CD4-positive, CD25-positive, alpha-beta regulatory T cell (primary cell): ENCODE data around the gene SLC25A19. TPM values are rescaled to one million over a fixed set of nuclear protein-coding genes. Genes with fewer than 3 reads are reported as not detected.

Experiments
- ATAC-seq, 2 donors: fragments of 150-1000 bp; cut with Tn5 transposase; one replicate each; pipeline ENCODE4 v1.10.0; 2021; ENCODE audit warnings: low read depth in 2 of 2, moderate number of reproducible peaks in 2 of 2, moderate library complexity in 1 of 2
- DNase-seq, 3 donors: peaks; one replicate each; pipeline versions ENCODE4 v3.0.0 to v3.0.0-alpha.2; 2012 to 2022; ENCODE audit warnings: mixed read lengths in 1 of 3
- H3K27ac ChIP-seq: one replicate; pipeline ENCODE4 v1.7.0; 2013; ENCODE audit warnings: mild to moderate bottlenecking, low read length; ENCODE audit not compliant: insufficient read depth, poor library complexity, severe bottlenecking
- H3K27me3 ChIP-seq: one replicate; pipeline ENCODE4 v1.7.0; 2013; ENCODE audit warnings: low read length; ENCODE audit not compliant: control insufficient read depth, insufficient read depth
- H3K36me3 ChIP-seq: one replicate; pipeline ENCODE4 v1.7.0; 2013; ENCODE audit warnings: mild to moderate bottlenecking, low read length, moderate library complexity; ENCODE audit not compliant: control insufficient read depth, insufficient read depth
- H3K4me1 ChIP-seq: 2 replicates; pipeline ENCODE4 v1.7.0; 2013; ENCODE audit warnings: mild to moderate bottlenecking, low read length; ENCODE audit not compliant: insufficient read depth, control insufficient read depth, poor library complexity, severe bottlenecking
- H3K4me3 ChIP-seq: one replicate; pipeline ENCODE4 v1.7.0; 2013; ENCODE audit warnings: low read depth, mild to moderate bottlenecking, low read length, moderate library complexity
- H3K9me3 ChIP-seq, 2 experiments: 1 replicate in 1 of 2; 2 replicates in 1 of 2; pipeline ENCODE4 v1.7.0; 2013; ENCODE audit warnings: low read length in 2 of 2, mild to moderate bottlenecking in 1 of 2, moderate library complexity in 1 of 2; ENCODE audit not compliant: control insufficient read depth in 2 of 2
- H3K27ac Mint-ChIP-seq, 3 donors: one replicate each; pipeline ENCODE4 v1.8.0; 2020 to 2022; ENCODE audit warnings: mild to moderate bottlenecking in 3 of 3, mixed read lengths in 3 of 3, moderate library complexity in 2 of 3
- H3K27me3 Mint-ChIP-seq: one replicate; pipeline ENCODE4 v1.8.0; 2022; ENCODE audit warnings: mild to moderate bottlenecking, mixed read lengths
- H3K36me3 Mint-ChIP-seq: one replicate; pipeline ENCODE4 v1.8.0; 2020; ENCODE audit warnings: mixed read lengths
- H3K4me1 Mint-ChIP-seq, 4 donors: one replicate each; pipeline ENCODE4 v1.8.0; 2020 to 2022; ENCODE audit warnings: mixed read lengths in 4 of 4, mild to moderate bottlenecking in 1 of 4
- H3K4me3 Mint-ChIP-seq, 4 donors: one replicate each; pipeline ENCODE4 v1.8.0; 2020 to 2022; ENCODE audit warnings: mild to moderate bottlenecking in 4 of 4, mixed read lengths in 4 of 4, moderate library complexity in 3 of 4
- H3K9me3 Mint-ChIP-seq, 7 donors: one replicate each; pipeline ENCODE4 v1.8.0; 2020 to 2022; ENCODE audit warnings: mixed read lengths in 7 of 7, mild to moderate bottlenecking in 3 of 7, moderate library complexity in 2 of 7
- polyA plus RNA-seq, 4 donors: library from polyadenylated mRNA; unstranded; fragments of 300-500 nt; fragmentation: Illumina TruSeq; gene quantifications; one replicate each; pipeline ENCODE4 v1.2.3, GENCODE V29; 2021
- total RNA-seq: library from RNA; stranded (reverse); gene quantifications from one replicate; pipeline ENCODE4 v1.2.3, GENCODE V29; 2022

Gene SLC25A19
- total and polyA plus RNA-seq, 5 donors from 2014 or later: 15.1 to 24.9 (median 20.7) TPM

- peak in 1 of 2 donors; percentile 16 for ATAC-seq
- peaks cover 11% of the 10 kb centered on the region for H3K36me3 Mint-ChIP-seq
- H3K36me3 ChIP-seq: peaks cover 31% of the 10 kb centered on the region
- no peaks in the 10 kb centered on the region for H3K4me1 ChIP-seq
- no peak for DNase-seq
- no peaks in the 10 kb centered on the region for H3K27me3 ChIP-seq
- no peaks in the 10 kb centered on the region for H3K9me3 ChIP-seq
- H3K4me3 ChIP-seq: no peak overlapping the region
- no peak overlapping the region for H3K27ac ChIP-seq
- no peak overlapping the region for H3K4me3 Mint-ChIP-seq
- H3K4me1 Mint-ChIP-seq: peaks cover 0 to 6% (median 3%) of the 10 kb centered on the region in 4 donors
- no peaks in the 10 kb centered on the region for H3K27me3 Mint-ChIP-seq
- H3K9me3 Mint-ChIP-seq: peaks cover 0 to 1% (median 0%) of the 10 kb centered on the region in 7 donors
- H3K27ac Mint-ChIP-seq: peak overlapping the region in 1 of 3 donors; percentile 73
Observed at GRCh38 chr17:75316253-75316652, 27.0 kb upstream of the SLC25A19 start.

GRCh38 chr17:75315541-75316243 lies 26.5 kb upstream of the SLC25A19 start:
- H3K9me3 ChIP-seq: no peaks in the 10 kb centered on the region
- no peaks in the 10 kb centered on the region for H3K4me1 ChIP-seq
- no peak overlapping the region for H3K27ac ChIP-seq
- H3K4me3 ChIP-seq: no peak overlapping the region
- H3K27ac Mint-ChIP-seq: peak overlapping the region in 1 of 3 donors; percentile 43
- no peak overlapping the region for H3K4me3 Mint-ChIP-seq
- ATAC-seq: no peak
- H3K36me3 Mint-ChIP-seq: peaks cover 11% of the 10 kb centered on the region
- H3K4me1 Mint-ChIP-seq: peaks cover 0 to 6% (median 3%) of the 10 kb centered on the region in 4 donors
- no peaks in the 10 kb centered on the region for H3K27me3 ChIP-seq
- H3K36me3 ChIP-seq: peaks cover 26% of the 10 kb centered on the region
- H3K27me3 Mint-ChIP-seq: no peaks in the 10 kb centered on the region
- H3K9me3 Mint-ChIP-seq: peaks cover 0 to 1% (median 0%) of the 10 kb centered on the region in 7 donors
- no peak for DNase-seq

DNA sequence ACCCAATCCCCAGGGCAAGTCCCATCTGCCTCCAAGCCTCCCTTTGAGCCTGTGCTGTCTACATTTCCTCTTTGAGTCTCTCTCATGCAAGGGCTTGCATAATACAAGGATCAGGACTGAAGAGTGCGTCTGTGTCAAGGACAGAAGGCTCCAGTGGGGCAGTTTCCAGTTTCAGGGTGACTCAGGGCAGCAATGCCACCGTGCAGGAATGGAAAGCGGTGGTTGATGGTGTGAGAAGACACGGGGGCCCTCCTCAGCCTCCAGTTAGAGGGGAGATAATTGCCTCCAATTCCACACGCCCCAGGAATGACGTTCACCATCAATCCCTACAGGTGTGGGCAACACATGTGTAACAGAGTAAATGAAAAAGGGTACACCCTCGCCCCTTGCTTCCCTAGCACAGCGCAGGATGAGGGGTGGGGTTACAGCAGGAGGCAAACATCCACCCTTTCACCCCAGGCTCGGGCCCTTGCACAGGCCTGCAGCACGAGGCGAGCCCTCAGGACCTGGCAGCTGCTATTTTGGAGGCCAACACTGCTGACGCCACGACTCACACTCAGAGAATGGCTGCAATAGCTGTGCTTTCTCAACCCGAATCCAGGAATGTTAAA lies 24.8 kb upstream of the SLC25A19 start:
- H3K36me3 ChIP-seq: peaks cover 14% of the 10 kb centered on the region
- peaks cover 0 to 1% (median 0%) of the 10 kb centered on the region in 7 donors for H3K9me3 Mint-ChIP-seq
- no peaks in the 10 kb centered on the region for H3K4me1 ChIP-seq
- H3K27me3 ChIP-seq: no peaks in the 10 kb centered on the region
- H3K4me3 ChIP-seq: no peak overlapping the region
- H3K36me3 Mint-ChIP-seq: no peaks in the 10 kb centered on the region
- no peak overlapping the region for H3K4me3 Mint-ChIP-seq
- H3K27me3 Mint-ChIP-seq: no peaks in the 10 kb centered on the region
- peak overlapping the region; percentile 0 to 68 (median 56) for H3K27ac Mint-ChIP-seq
- no peak overlapping the region for H3K27ac ChIP-seq
- no peaks in the 10 kb centered on the region for H3K9me3 ChIP-seq
- no peak for DNase-seq
- H3K4me1 Mint-ChIP-seq: peaks cover 0 to 6% (median 3%) of the 10 kb centered on the region in 4 donors
- ATAC-seq: peak; percentile 16 to 28

- H3K9me3 Mint-ChIP-seq: peaks cover 0 to 1% (median 0%) of the 10 kb centered on the region in 7 donors
- H3K27ac ChIP-seq: no peak overlapping the region
- H3K27me3 ChIP-seq: no peaks in the 10 kb centered on the region
- ATAC-seq (no peak), DNase-seq (no peak)
- no peaks in the 10 kb centered on the region for H3K36me3 ChIP-seq
- H3K4me3 Mint-ChIP-seq: no peak overlapping the region
- peaks cover 0 to 6% (median 3%) of the 10 kb centered on the region in 4 donors for H3K4me1 Mint-ChIP-seq
- H3K36me3 Mint-ChIP-seq: no peaks in the 10 kb centered on the region
- H3K9me3 ChIP-seq: no peaks in the 10 kb centered on the region
- no peak overlapping the region for H3K4me3 ChIP-seq
- no peaks in the 10 kb centered on the region for H3K27me3 Mint-ChIP-seq
- H3K27ac Mint-ChIP-seq: no peak overlapping the region
- H3K4me1 ChIP-seq: no peaks in the 10 kb centered on the region
Observed at GRCh38 chr17:75308732-75309629, 19.7 kb upstream of the SLC25A19 start.

GRCh38 chr17:75307957-75308731 lies 18.9 kb upstream of the SLC25A19 start:
- Histone ChIP-seq H3K27me3 (no peaks in the 10 kb centered on the region), H3K4me1 (no peaks in the 10 kb centered on the region), H3K27ac (no peak overlapping the region), H3K36me3 (no peaks in the 10 kb centered on the region), H3K4me3 (no peak overlapping the region), H3K9me3 (no peaks in the 10 kb centered on the region)
- no peak overlapping the region for H3K4me3 Mint-ChIP-seq
- no peaks in the 10 kb centered on the region for H3K9me3 Mint-ChIP-seq
- H3K4me1 Mint-ChIP-seq: peaks cover 0 to 4% (median 1%) of the 10 kb centered on the region in 4 donors
- DNase-seq (no peak), ATAC-seq (no peak)
- H3K27me3 Mint-ChIP-seq: no peaks in the 10 kb centered on the region
- no peak overlapping the region for H3K27ac Mint-ChIP-seq
- no peaks in the 10 kb centered on the region for H3K36me3 Mint-ChIP-seq

GRCh38 chr17:75301502-75302206 lies 12.4 kb upstream of the SLC25A19 start:
- Mint-ChIP-seq H3K27ac (no peak overlapping the region), H3K4me3 (no peak overlapping the region), H3K9me3 (no peaks in the 10 kb centered on the region), H3K36me3 (no peaks in the 10 kb centered on the region), H3K4me1 (peaks cover 2 to 15% (median 7%) of the 10 kb centered on the region in 4 donors), H3K27me3 (no peaks in the 10 kb centered on the region)
- H3K36me3 ChIP-seq: no peaks in the 10 kb centered on the region
- no peak overlapping the region for H3K27ac ChIP-seq
- peaks cover 5% of the 10 kb centered on the region for H3K4me1 ChIP-seq
- no peaks in the 10 kb centered on the region for H3K27me3 ChIP-seq
- no peak for DNase-seq
- ATAC-seq: no peak
- no peaks in the 10 kb centered on the region for H3K9me3 ChIP-seq
- H3K4me3 ChIP-seq: no peak overlapping the region
